OCI-M2 (cell line): ENCODE results near the gene SPAG17.

Experiments
- DNase-seq: peaks from one replicate; lab custom pipeline; 2025; ENCODE audit not compliant: unreplicated experiment; lab: John Stamatoyannopoulos, UW

Gene SPAG17

GRCh38 chr1:117919376-117919775 is 265.7 kb downstream of the SPAG17 start:
- no peak for DNase-seq

- no peak for DNase-seq
These were observed 274.0 kb downstream of the SPAG17 start for GRCh38 chr1:117911051-117911450.

- no peak for DNase-seq
These were observed 280.0 kb downstream of the SPAG17 start for GRCh38 chr1:117905019-117905418.

- no peak for DNase-seq
These were observed 280.5 kb downstream of the SPAG17 start for GRCh38 chr1:117904485-117904884.
